ENCODE results near the gene SPOCK1.

- TF ChIP-seq MXI1 (IDR thresholded peaks at IDR 0.05; ENCODE audit: borderline replicate concordance, low read depth, low read length) (no peak), CTCF (conservative IDR thresholded peaks at IDR 0.05; ENCODE audit: low read depth, low read length) (no peak), POLR2A (IDR thresholded peaks at IDR 0.05; ENCODE audit: low read depth, low read length) (no peak), CEBPB (IDR thresholded peaks at IDR 0.05; ENCODE audit: low read depth, low read length) (no peak), SMC3 (IDR thresholded peaks at IDR 0.05; ENCODE audit: low read depth, low read length) (no peak), ELK1 (IDR thresholded peaks at IDR 0.05; ENCODE audit: borderline replicate concordance, low read depth, low read length) (no peak), USF2 (IDR thresholded peaks at IDR 0.05; ENCODE audit: low read depth, low read length) (no peak), RFX5 (IDR thresholded peaks at IDR 0.05; ENCODE audit: low read depth, low read length) (no peak)
Observed at GRCh38 chr5:137248527-137248926, 250.6 kb downstream of the SPOCK1 start.

Data from IMR-90 (cell line).